ENCODE data around the gene LIPM. TPM values are rescaled to one million over a fixed set of nuclear protein-coding genes. Genes with fewer than 3 reads are reported as not detected.
"Not testable (repeated sequence)": the region's sequence is repeated elsewhere in the genome, so short reads cannot be mapped to it uniquely, and the experiment has no call there.

LIPM gene
- total RNA-seq, 1 donor from 2014 or later = not detected

- DNase-seq (ENCODE audit: low spot score in 2 of 2) = no peak
- no peak for FAIRE-seq
Measured at GRCh38 chr10:88835910-88836221, 33.3 kb downstream of the LIPM start.

- FAIRE-seq; DNase-seq (ENCODE audit: low spot score in 2 of 2): not testable (repeated sequence)
Measured at GRCh38 chr10:88837632-88838031, 35.1 kb downstream of the LIPM start.

- no peak for FAIRE-seq
Measured at GRCh38 chr10:88838766-88839350, 36.3 kb downstream of the LIPM start.

DNA sequence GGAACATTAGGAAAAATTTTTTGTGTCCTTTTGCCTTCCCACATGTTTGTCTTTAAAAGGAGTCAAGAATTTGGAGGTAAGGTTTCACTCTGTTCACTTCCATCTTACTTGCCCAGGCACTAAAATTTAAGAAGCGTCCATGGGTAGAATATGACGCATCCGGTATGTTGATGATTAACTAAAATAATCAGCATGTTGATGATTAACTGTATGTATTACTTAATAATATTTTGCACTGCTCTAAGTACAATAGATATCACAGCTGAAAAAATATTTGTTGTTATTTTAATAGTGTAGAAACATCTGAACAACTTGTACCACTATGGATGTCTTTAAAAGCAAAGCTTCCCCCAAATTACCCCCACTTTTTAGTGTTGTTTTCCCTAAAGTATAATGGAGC is 37.6 kb downstream of the LIPM start:
- DNase-seq (ENCODE audit: low spot score in 2 of 2) (no peak), FAIRE-seq (no peak)

More at GRCh38 chr10:88838766-88839350, 36.3 kb downstream of the LIPM start:
- no peak for DNase-seq (ENCODE audit: low spot score in 2 of 2)

- no peak for DNase-seq (ENCODE audit: low spot score in 2 of 2)
- no peak for FAIRE-seq
Measured at GRCh38 chr10:88840881-88841280, 38.4 kb downstream of the LIPM start.

GRCh38 chr10:88841316-88842111 is 39.0 kb downstream of the LIPM start:
- DNase-seq (ENCODE audit: low spot score in 2 of 2) = no peak
- FAIRE-seq = no peak

- no peak for DNase-seq (ENCODE audit: low spot score in 2 of 2)
- FAIRE-seq = no peak
Measured at GRCh38 chr10:88843171-88843570, 40.6 kb downstream of the LIPM start.

- FAIRE-seq (no peak), DNase-seq (ENCODE audit: low spot score in 2 of 2) (no peak)
Measured at GRCh38 chr10:88848499-88848898, 46.0 kb downstream of the LIPM start.

- no peak for DNase-seq (ENCODE audit: low spot score in 2 of 2)
- no peak for FAIRE-seq
Measured at GRCh38 chr10:88849234-88849633, 46.7 kb downstream of the LIPM start.

DNA sequence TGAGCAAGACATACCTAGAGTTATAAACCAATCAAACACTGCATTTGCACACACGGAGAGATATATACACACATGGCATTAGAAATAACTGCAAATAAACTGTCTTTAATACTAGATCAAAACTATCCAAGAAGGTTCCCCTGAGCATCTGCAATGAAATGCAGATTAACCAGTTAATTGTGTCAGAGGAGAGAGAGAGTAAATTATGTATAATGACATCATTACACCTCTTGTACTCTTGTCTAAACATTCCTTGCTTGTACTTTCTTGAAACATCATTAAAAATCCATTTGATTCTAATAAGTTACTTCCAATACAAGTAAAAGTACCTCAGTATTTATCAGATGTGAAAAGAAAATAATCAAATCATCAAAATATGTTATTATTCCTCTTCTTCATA is 48.2 kb downstream of the LIPM start:
- DNase-seq (ENCODE audit: low spot score in 2 of 2) (no peak), FAIRE-seq (no peak)

DNA sequence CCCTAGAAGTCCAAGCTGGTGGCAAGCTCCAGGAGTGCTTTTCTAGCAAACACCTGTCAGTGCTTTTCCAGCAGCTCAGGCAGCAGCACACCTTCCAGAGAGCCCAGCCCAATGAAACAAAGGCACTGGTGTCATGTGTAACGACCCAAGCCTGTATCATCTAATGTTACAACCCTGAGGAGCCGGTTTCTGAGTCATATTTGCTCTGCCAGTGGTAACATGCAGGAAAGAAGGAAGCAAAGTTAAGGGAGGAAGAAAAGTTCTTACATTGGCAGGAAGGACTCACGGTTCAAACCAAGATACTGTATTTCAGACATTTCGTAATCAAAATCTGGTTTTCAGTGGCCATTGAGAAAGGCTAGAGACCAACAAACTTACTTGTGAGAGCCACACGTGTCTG is 49.2 kb downstream of the LIPM start, which contains the start of gene ANKRD22:
Gene ANKRD22 (minus strand): TSS at position 139 of the 400 bp plus-strand sequence. CDS start 237 bp downstream, outside the sequence.
- DNase-seq (ENCODE audit: low spot score in 2 of 2) (no peak), FAIRE-seq (no peak)

GRCh38 chr10:88852327-88852726 is 49.8 kb downstream of the LIPM start:
- DNase-seq (ENCODE audit: low spot score in 2 of 2) = no peak
- FAIRE-seq = no peak

DNA sequence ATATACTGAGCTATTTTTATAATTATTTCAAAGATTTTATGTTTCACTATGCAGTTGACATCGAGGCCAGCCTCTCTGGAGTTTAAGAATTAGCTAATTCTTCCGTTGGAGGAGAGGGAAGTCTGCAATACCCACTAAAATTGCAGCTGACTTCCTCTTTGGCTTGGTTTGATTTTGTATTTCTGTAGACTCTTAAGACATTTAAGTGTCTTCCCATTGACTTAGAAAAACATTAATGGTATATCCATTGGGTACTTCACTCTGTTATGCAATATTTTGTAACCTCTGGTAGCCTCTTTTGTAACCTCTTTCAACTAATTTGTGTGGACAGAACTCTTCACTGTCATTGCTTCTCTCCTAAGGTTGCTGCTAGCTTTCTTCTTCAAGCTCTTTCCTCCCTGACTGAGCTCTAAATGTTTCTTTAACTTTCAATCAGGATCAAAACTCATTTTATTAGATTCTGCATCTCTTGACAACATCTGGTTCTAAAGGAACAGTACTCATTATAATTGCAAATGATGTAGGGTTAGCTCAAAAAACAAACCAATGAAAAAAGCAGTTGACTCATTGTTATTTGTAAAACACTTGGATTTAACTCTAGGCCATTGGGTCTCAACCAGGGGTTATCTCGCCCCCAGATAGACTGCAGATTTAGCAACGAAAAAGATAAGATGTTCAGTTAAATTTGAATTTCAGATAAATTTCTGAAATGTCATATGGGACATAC is 50.8 kb downstream of the LIPM start:
- FAIRE-seq (no peak), DNase-seq (ENCODE audit: low spot score in 2 of 2) (no peak)

- FAIRE-seq (no peak), DNase-seq (ENCODE audit: low spot score in 2 of 2) (no peak)
Measured at GRCh38 chr10:88854684-88855083, 52.2 kb downstream of the LIPM start.

- no peak for DNase-seq (ENCODE audit: low spot score in 2 of 2)
- FAIRE-seq = no peak
Measured at GRCh38 chr10:88857831-88858230, 55.3 kb downstream of the LIPM start.

DNA sequence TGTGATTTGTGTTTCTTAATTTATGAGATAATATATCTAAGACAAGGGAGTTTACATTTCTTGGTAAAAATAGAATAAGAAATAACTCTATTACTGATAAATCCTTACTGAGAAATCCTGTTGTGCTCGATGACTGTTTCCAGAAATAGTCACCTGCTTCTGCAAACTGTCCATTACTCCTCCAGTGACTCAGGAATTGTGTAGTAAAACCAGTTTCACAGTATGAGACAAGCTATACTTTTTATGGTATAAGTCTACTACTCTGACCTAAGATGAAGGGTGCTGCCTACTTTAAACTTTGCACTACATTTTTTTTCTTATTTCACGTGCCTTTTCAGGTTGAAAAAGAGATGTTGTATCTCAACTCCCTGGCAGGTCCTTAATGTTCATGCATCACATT is 56.0 kb downstream of the LIPM start:
- FAIRE-seq = no peak
- no peak for DNase-seq (ENCODE audit: low spot score in 2 of 2)

DNA sequence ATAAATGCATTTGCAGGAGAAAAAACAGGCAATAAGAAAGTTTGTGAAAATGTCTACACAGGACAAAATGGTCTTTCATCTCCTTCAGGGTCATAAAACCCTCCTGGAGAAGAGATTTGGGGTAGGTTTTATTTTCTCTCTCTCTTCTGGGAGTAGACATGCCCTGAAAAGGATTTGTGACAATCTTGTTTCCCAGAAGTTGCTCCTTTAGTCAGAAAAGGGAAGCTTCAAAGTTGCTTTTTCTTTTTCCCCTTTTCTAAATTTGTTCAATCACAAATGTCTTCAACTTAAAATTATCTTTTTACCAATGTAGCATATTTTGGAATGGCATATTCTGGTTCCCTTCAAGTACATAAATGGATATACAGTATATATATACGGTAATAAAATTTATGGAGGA is 58.5 kb downstream of the LIPM start:
- FAIRE-seq = no peak
- DNase-seq (ENCODE audit: low spot score in 2 of 2) = no peak

GRCh38 chr10:88865281-88865876 is 62.8 kb downstream of the LIPM start:
- no peak for DNase-seq (ENCODE audit: low spot score in 2 of 2)
- no peak for FAIRE-seq

DNA sequence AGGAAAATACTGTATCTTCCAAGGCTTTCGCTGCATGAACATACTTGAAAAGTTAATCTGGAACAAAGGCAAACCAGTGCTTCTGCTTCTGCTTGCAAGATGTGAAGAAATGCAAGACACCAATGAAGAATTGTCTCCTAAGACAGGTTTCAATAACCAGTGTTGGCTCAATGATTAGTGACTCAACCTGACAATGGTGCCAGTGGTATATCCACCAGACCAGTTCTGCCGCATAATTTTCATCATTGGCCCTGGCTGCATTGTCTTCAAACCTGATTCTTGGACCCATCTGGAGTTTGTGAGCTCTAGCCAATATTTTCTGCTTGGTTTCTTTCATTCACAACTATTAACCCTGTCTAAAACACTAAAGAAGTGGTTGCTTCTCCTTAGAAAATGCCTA is 63.9 kb downstream of the LIPM start:
- FAIRE-seq (no peak), DNase-seq (ENCODE audit: low spot score in 2 of 2) (no peak)

GRCh38 chr10:88870089-88870488 is 67.6 kb downstream of the LIPM start:
- FAIRE-seq (no peak), DNase-seq (ENCODE audit: low spot score in 2 of 2) (no peak)
